ENCODE measurements around the gene TMEM9. TPM values are rescaled to one million over a fixed set of nuclear protein-coding genes. Genes with fewer than 3 reads are reported as not detected.
A peak's percentile ranks its signal among the peaks of the same experiment; 100 is the strongest.

The TMEM9 gene
- polyA plus RNA-seq, 3 donors: 13.6 to 43.6 (median 22.4) TPM

DNA sequence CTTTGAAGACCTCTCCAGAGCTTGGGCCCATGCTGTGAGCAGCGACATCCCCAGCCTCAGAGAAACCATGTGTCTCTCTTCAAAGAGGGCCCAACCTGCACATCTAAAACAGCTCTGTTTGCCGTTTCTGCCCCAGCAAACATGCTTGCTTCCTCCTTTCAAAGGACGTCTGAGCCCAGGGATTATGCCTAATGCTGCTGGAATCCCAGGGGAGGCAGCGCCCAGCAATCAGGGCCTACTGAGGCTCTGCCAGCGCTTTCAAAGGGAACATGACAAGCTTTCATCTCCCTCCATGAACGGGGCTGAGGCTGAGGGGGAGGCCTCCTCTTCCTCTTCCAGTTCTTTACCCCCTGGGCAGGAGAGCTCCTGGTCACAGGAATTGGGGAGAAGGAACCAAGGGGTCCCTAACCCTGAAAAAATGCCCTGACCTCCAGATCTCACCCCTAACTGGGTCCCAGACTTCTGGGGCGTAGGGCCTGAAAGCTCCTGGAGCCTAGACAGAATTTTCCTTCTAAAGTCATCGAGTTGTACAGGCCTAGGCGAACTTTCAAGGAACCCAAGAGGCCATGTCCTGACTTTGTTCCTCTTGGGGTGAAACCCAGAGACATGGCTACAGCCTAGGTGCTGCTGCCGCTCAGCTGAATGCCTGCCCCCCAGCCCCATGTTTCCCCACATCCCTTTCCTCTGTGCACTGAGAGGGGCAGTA, 13.9 kb downstream of the TMEM9 start:
- Histone ChIP-seq H3K27ac (ENCODE audit: low read depth in 1 of 2, low read length in 2 of 2) (no peak overlapping the region), H3K79me2 (ENCODE audit: insufficient read depth, low read length) (no peaks in the 10 kb centered on the region), H3K4me1 (ENCODE audit: control insufficient read depth in 1 of 2, insufficient read depth in 2 of 2, low read length in 2 of 2) (no peaks in the 10 kb centered on the region), H3K4me2 (replicated peaks; ENCODE audit: extremely low read depth, low read length, poor library complexity, severe bottlenecking) (no peak overlapping the region), H3K9ac (ENCODE audit: insufficient read depth, low read length, poor library complexity, severe bottlenecking) (no peak overlapping the region), H3K4me3 (replicated peaks in 1 of 3; ENCODE audit: low read depth in 2 of 3, low read length in 3 of 3) (no peak overlapping the region), H3K9me3 (replicated peaks in 1 of 2; ENCODE audit: control insufficient read depth in 1 of 2, insufficient read depth in 1 of 2, low read length in 2 of 2) (no peaks in the 10 kb centered on the region), H4K20me1 (ENCODE audit: insufficient read depth, low read length) (no peaks in the 10 kb centered on the region), H3K36me3 (replicated peaks in 1 of 2; ENCODE audit: control insufficient read depth in 1 of 2, insufficient read depth in 2 of 2, low read length in 2 of 2) (peaks cover 65 to 85% of the 10 kb centered on the region in 2 donors), H3K27me3 (ENCODE audit: control insufficient read depth in 2 of 2, insufficient read depth in 2 of 2, low read length in 2 of 2) (no peaks in the 10 kb centered on the region), H2AFZ (ENCODE audit: insufficient read depth, low read depth, low read length, poor library complexity, severe bottlenecking) (no peak overlapping the region)
- WGBS (ENCODE audit: insufficient coverage): 82% methylated on average over 7 of the region's 10 CpGs
- H3K4me1 Mint-ChIP-seq: no peaks in the 10 kb centered on the region
- intact Hi-C loops (cut with micrococcal nuclease): no loop called here
- H3K9me3 Mint-ChIP-seq: no peaks in the 10 kb centered on the region
- peaks cover 65 to 87% of the 10 kb centered on the region in 2 donors for H3K36me3 Mint-ChIP-seq
- peaks cover 0 to 3% (median 0%) of the 10 kb centered on the region in 3 donors for H3K27me3 Mint-ChIP-seq (ENCODE audit: low read depth in 3 of 3)
- DNase-seq: no peak
- H3K4me3 Mint-ChIP-seq: no peak overlapping the region
- TF ChIP-seq, protein P1, sequence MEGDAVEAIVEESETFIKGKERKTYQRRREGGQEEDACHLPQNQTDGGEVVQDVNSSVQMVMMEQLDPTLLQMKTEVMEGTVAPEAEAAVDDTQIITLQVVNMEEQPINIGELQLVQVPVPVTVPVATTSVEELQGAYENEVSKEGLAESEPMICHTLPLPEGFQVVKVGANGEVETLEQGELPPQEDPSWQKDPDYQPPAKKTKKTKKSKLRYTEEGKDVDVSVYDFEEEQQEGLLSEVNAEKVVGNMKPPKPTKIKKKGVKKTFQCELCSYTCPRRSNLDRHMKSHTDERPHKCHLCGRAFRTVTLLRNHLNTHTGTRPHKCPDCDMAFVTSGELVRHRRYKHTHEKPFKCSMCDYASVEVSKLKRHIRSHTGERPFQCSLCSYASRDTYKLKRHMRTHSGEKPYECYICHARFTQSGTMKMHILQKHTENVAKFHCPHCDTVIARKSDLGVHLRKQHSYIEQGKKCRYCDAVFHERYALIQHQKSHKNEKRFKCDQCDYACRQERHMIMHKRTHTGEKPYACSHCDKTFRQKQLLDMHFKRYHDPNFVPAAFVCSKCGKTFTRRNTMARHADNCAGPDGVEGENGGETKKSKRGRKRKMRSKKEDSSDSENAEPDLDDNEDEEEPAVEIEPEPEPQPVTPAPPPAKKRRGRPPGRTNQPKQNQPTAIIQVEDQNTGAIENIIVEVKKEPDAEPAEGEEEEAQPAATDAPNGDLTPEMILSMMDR (IDR thresholded peaks at IDR 0.05): no peak
- peak overlapping the region in 1 of 7 donors; percentile 21 for H3K27ac Mint-ChIP-seq

DNA sequence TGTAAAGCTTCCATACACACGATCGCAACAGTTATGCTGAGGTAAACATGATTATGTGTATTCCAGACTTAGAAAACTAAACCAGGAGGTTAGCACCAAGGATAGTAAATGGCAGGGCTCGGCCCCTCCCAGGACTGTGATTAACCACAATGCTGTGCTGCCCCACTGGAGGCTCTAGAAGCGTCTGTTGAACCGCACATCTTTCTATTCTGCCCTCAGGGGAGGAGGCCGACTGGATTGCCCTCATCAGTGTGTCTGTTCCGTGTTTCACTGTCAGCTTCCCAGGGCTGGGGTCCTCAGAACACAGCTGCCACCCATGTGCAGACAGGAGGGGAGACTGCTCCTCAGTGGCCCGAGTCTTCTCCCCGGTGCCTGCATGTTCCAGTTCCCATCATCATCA, 14.5 kb downstream of the TMEM9 start:
- H3K36me3 Mint-ChIP-seq: peaks cover 63 to 86% of the 10 kb centered on the region in 2 donors
- H4K20me1 ChIP-seq (ENCODE audit: insufficient read depth, low read length): no peaks in the 10 kb centered on the region
- H3K27me3 ChIP-seq (ENCODE audit: control insufficient read depth in 2 of 2, insufficient read depth in 2 of 2, low read length in 2 of 2): no peaks in the 10 kb centered on the region
- H3K9ac ChIP-seq (ENCODE audit: insufficient read depth, low read length, poor library complexity, severe bottlenecking): no peak overlapping the region
- TF ChIP-seq, protein P1 (IDR thresholded peaks at IDR 0.05): no peak
- H3K4me3 Mint-ChIP-seq: no peak overlapping the region
- no peaks in the 10 kb centered on the region for H3K4me1 Mint-ChIP-seq
- no peak overlapping the region for H3K27ac ChIP-seq (ENCODE audit: low read depth in 1 of 2, low read length in 2 of 2)
- H3K36me3 ChIP-seq (replicated peaks in 1 of 2; ENCODE audit: control insufficient read depth in 1 of 2, insufficient read depth in 2 of 2, low read length in 2 of 2): peaks cover 64 to 83% of the 10 kb centered on the region in 2 donors
- no peak overlapping the region for H3K4me3 ChIP-seq (replicated peaks in 1 of 3; ENCODE audit: low read depth in 2 of 3, low read length in 3 of 3)
- DNase-seq: no peak
- H3K9me3 ChIP-seq (replicated peaks in 1 of 2; ENCODE audit: control insufficient read depth in 1 of 2, insufficient read depth in 1 of 2, low read length in 2 of 2): no peaks in the 10 kb centered on the region
- H2AFZ ChIP-seq (ENCODE audit: insufficient read depth, low read depth, low read length, poor library complexity, severe bottlenecking): no peak overlapping the region
- no peaks in the 10 kb centered on the region for H3K4me1 ChIP-seq (ENCODE audit: control insufficient read depth in 1 of 2, insufficient read depth in 2 of 2, low read length in 2 of 2)
- no peak overlapping the region for H3K27ac Mint-ChIP-seq
- peaks cover 0 to 3% (median 0%) of the 10 kb centered on the region in 3 donors for H3K27me3 Mint-ChIP-seq (ENCODE audit: low read depth in 3 of 3)
- H3K9me3 Mint-ChIP-seq: no peaks in the 10 kb centered on the region
- intact Hi-C loops (cut with micrococcal nuclease): no loop called here
- no peaks in the 10 kb centered on the region for H3K79me2 ChIP-seq (ENCODE audit: insufficient read depth, low read length)
- H3K4me2 ChIP-seq (replicated peaks; ENCODE audit: extremely low read depth, low read length, poor library complexity, severe bottlenecking): no peak overlapping the region
- WGBS (ENCODE audit: insufficient coverage): 97% methylated on average over 7 of the region's 9 CpGs
